ENCODE measurements around the gene ARFGAP1.

ARFGAP1 gene

GRCh38 chr20:63337786-63338420 lies 65.3 kb downstream of the ARFGAP1 start:
- Histone ChIP-seq H3K9ac (ENCODE audit: low read depth, low read length) (no peak overlapping the region), H3K4me2 (ENCODE audit: insufficient read depth, low read length) (no peak overlapping the region), H3K27me3 (ENCODE audit: insufficient read depth, low read length, poor library complexity) (peaks cover 7% of the 10 kb centered on the region), H4K20me1 (ENCODE audit: insufficient read depth, low read length) (no peaks in the 10 kb centered on the region), H3K4me1 (ENCODE audit: insufficient read depth, low read length) (no peaks in the 10 kb centered on the region), H3K79me2 (ENCODE audit: insufficient read depth, low read length) (no peaks in the 10 kb centered on the region), H3K36me3 (ENCODE audit: insufficient read depth, low read length) (no peaks in the 10 kb centered on the region), H3K4me3 (ENCODE audit: low read depth in 1 of 2, low read length in 2 of 2) (no peak overlapping the region), H2AFZ (ENCODE audit: low read depth, low read length) (no peak overlapping the region), H3K9me3 (ENCODE audit: insufficient read depth, low read length, severe bottlenecking) (no peaks in the 10 kb centered on the region), H3K27ac (ENCODE audit: low read length) (no peak overlapping the region)
- TF ChIP-seq, protein P1, sequence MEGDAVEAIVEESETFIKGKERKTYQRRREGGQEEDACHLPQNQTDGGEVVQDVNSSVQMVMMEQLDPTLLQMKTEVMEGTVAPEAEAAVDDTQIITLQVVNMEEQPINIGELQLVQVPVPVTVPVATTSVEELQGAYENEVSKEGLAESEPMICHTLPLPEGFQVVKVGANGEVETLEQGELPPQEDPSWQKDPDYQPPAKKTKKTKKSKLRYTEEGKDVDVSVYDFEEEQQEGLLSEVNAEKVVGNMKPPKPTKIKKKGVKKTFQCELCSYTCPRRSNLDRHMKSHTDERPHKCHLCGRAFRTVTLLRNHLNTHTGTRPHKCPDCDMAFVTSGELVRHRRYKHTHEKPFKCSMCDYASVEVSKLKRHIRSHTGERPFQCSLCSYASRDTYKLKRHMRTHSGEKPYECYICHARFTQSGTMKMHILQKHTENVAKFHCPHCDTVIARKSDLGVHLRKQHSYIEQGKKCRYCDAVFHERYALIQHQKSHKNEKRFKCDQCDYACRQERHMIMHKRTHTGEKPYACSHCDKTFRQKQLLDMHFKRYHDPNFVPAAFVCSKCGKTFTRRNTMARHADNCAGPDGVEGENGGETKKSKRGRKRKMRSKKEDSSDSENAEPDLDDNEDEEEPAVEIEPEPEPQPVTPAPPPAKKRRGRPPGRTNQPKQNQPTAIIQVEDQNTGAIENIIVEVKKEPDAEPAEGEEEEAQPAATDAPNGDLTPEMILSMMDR (IDR thresholded peaks at IDR 0.05; ENCODE audit: borderline replicate concordance, extremely low read depth, low read length, poor library complexity, severe bottlenecking): no peak
- no peak for TF ChIP-seq EZH2 (IDR thresholded peaks at IDR 0.05; ENCODE audit: borderline replicate concordance, low read depth, low read length, severe bottlenecking)
- no peak for DNase-seq
- no peak for ATAC-seq (ENCODE audit: insufficient read depth, low read depth)

Measured in DND-41 (cell line).